ENCODE measurements around the gene PTGER1. TPM values are rescaled to one million over a fixed set of nuclear protein-coding genes. Genes with fewer than 3 reads are reported as not detected.

Gene PTGER1
- total and polyA plus RNA-seq, 2 of the 13 experiments (the other 11 are each of a cell fraction or from before 2014, with no cell fraction given) = 0.13 TPM; not detected in 1

- TF ChIP-seq ZBTB49 (CRISPR knock-in tag; IDR thresholded peaks at IDR 0.05; ENCODE audit: borderline replicate concordance) (0 out of 2 replicates have a peak, but pooled peaks have one; percentile 71), SMARCC2 (IDR thresholded peaks at IDR 0.05) (no peak), NPAS2 (CRISPR knock-in tag; IDR thresholded peaks at IDR 0.05; ENCODE audit: borderline replicate concordance) (no peak), ZNF326 (CRISPR knock-in tag; IDR thresholded peaks at IDR 0.05; ENCODE audit: borderline replicate concordance) (no peak), ZNF644 (CRISPR knock-in tag; IDR thresholded peaks at IDR 0.05; ENCODE audit: low read depth) (no peak), E2F2 (CRISPR knock-in tag; IDR thresholded peaks at IDR 0.05; ENCODE audit: borderline replicate concordance) (peak; percentile 21; the same call in 1 of the 2 replicates), MTA1 (CRISPR knock-in tag; IDR thresholded peaks at IDR 0.05; ENCODE audit: borderline replicate concordance) (peak; percentile 65; the same call in 1 of the 2 replicates), CREB1 (IDR thresholded peaks at IDR 0.05) (no peak), CREB1 (CRISPR knock-in tag; IDR thresholded peaks at IDR 0.05) (no peak), ZNF260 (CRISPR knock-in tag; IDR thresholded peaks at IDR 0.05; ENCODE audit: borderline replicate concordance, low read depth) (no peak), KAT2B (IDR thresholded peaks at IDR 0.05; ENCODE audit: borderline replicate concordance, low read depth, low read length) (no peak), ZNF30 (CRISPR knock-in tag; IDR thresholded peaks at IDR 0.05) (no peak), JDP2 (CRISPR knock-in tag; IDR thresholded peaks at IDR 0.05; ENCODE audit: borderline replicate concordance) (no peak), ATF3 (CRISPR knock-in tag; IDR thresholded peaks at IDR 0.05) (peak; percentile 48; the same call in 1 of the 2 replicates), CEBPB (IDR thresholded peaks at IDR 0.05; ENCODE audit: borderline replicate concordance, low read depth, low read length) (no peak), TFE3 (CRISPR knock-in tag; IDR thresholded peaks at IDR 0.05) (no peak), ZNF441 (CRISPR knock-in tag; IDR thresholded peaks at IDR 0.05; ENCODE audit: borderline replicate concordance) (peak; percentile 44; the same call in 1 of the 2 replicates), GATAD2A (CRISPR knock-in tag; IDR thresholded peaks at IDR 0.05) (no peak), FOXM1 (CRISPR knock-in tag; IDR thresholded peaks at IDR 0.05) (no peak), NFIB (CRISPR knock-in tag; IDR thresholded peaks at IDR 0.05; ENCODE audit: borderline replicate concordance) (no peak), NFKB2 (CRISPR knock-in tag; IDR thresholded peaks at IDR 0.05; ENCODE audit: borderline replicate concordance) (peak; percentile 50; the same call in 1 of the 2 replicates)
- TF ChIP-seq, protein P1, sequence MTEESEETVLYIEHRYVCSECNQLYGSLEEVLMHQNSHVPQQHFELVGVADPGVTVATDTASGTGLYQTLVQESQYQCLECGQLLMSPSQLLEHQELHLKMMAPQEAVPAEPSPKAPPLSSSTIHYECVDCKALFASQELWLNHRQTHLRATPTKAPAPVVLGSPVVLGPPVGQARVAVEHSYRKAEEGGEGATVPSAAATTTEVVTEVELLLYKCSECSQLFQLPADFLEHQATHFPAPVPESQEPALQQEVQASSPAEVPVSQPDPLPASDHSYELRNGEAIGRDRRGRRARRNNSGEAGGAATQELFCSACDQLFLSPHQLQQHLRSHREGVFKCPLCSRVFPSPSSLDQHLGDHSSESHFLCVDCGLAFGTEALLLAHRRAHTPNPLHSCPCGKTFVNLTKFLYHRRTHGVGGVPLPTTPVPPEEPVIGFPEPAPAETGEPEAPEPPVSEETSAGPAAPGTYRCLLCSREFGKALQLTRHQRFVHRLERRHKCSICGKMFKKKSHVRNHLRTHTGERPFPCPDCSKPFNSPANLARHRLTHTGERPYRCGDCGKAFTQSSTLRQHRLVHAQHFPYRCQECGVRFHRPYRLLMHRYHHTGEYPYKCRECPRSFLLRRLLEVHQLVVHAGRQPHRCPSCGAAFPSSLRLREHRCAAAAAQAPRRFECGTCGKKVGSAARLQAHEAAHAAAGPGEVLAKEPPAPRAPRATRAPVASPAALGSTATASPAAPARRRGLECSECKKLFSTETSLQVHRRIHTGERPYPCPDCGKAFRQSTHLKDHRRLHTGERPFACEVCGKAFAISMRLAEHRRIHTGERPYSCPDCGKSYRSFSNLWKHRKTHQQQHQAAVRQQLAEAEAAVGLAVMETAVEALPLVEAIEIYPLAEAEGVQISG (CRISPR knock-in tag; IDR thresholded peaks at IDR 0.05) = peak; percentile 59
These were observed 42.8 kb upstream of the PTGER1 start, which contains the start of gene DNAJB1 (continued) for GRCh38 chr19:14517840-14518505.
